Thoracic aorta (tissue), 2 donors: ENCODE results near the gene CDR2L. TPM values are rescaled to one million over a fixed set of nuclear protein-coding genes. Genes with fewer than 3 reads are reported as not detected.
"Not testable (repeated sequence)": the region's sequence is repeated elsewhere in the genome, so short reads cannot be mapped to it uniquely, and the experiment has no call there.

Experiments used
- ATAC-seq: fragments of 150-250 bp; one replicate; pipeline ENCODE4 v1.8.0; 2017; ENCODE audit warnings: low read depth; ENCODE audit not compliant: insufficient number of reproducible peaks, low FRiP score
- DNase-seq: peaks from one replicate; pipeline ENCODE4 v3.0.0-alpha.2; 2020; ENCODE audit warnings: low spot score
- H3K27ac ChIP-seq, 2 donors: fragments of 200-600 bp; sonication (generic); 1 replicate in 1 of 2; 2 replicates in 1 of 2; pipeline ENCODE4 v1.5.1; 2016; ENCODE audit warnings: mild to moderate bottlenecking in 2 of 2, moderate library complexity in 2 of 2
- H3K27me3 ChIP-seq: fragments of 200-600 bp; sonication (generic); replicated peaks from 2 replicates; pipeline ENCODE4 v1.6.0; 2016; ENCODE audit warnings: mild to moderate bottlenecking; ENCODE audit not compliant: insufficient read depth
- H3K36me3 ChIP-seq: fragments of 200-600 bp; sonication (generic); one replicate; pipeline ENCODE4 v1.5.1; 2016
- H3K4me1 ChIP-seq, 2 donors: fragments of 200-600 bp; sonication (generic); 1 replicate in 1 of 2; 2 replicates in 1 of 2; pipeline versions ENCODE4 v1.5.1 to v1.6.0; 2016; ENCODE audit warnings: low read depth in 2 of 2, mild to moderate bottlenecking in 1 of 2; ENCODE audit not compliant: control insufficient read depth in 1 of 2
- H3K4me3 ChIP-seq: fragments of 200-600 bp; sonication (generic); 2 replicates; pipeline ENCODE4 v1.5.1; 2016; ENCODE audit warnings: mild to moderate bottlenecking
- H3K9me3 ChIP-seq: fragments of 200-600 bp; sonication (generic); 2 replicates; pipeline ENCODE4 v1.5.1; 2016
- total RNA-seq, 2 donors: library from RNA; depleted of rRNA; stranded (reverse); fragments of >200 nt; gene quantifications; one replicate each; pipeline versions ENCODE4 v1.1.0 to v1.2.3, GENCODE V29; 2016
- TF ChIP-seq, protein P1 (sequence below): fragments of 200-600 bp; sonication (generic); IDR thresholded peaks from one replicate; pipeline ENCODE4 v1.5.1; 2019; ENCODE audit warnings: antibody characterized with exemption

The CDR2L gene
- total RNA-seq, 2 donors from 2014 or later = 26.4 to 29.8 TPM

DNA sequence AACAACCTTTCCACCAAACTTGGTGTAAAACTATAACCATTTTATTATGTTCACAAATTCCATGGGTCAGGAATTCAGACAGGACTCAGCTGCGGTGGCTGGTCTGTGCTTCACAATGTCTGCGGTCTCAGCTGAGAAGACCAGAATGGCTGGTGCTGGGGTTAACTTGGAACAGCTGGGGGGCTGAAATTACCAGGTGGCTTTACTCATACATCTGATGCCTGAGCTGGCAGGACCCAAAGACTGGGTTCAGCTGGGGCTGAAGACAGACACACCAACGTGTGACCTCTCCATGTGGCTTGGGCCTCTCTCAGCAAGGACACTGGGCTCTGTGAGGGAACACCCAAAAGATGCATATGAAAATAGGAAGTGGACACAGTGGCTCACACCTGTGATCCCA lies 9.2 kb upstream of the CDR2L start:
- H3K4me3 ChIP-seq = no peak overlapping the region
- TF ChIP-seq, protein P1, sequence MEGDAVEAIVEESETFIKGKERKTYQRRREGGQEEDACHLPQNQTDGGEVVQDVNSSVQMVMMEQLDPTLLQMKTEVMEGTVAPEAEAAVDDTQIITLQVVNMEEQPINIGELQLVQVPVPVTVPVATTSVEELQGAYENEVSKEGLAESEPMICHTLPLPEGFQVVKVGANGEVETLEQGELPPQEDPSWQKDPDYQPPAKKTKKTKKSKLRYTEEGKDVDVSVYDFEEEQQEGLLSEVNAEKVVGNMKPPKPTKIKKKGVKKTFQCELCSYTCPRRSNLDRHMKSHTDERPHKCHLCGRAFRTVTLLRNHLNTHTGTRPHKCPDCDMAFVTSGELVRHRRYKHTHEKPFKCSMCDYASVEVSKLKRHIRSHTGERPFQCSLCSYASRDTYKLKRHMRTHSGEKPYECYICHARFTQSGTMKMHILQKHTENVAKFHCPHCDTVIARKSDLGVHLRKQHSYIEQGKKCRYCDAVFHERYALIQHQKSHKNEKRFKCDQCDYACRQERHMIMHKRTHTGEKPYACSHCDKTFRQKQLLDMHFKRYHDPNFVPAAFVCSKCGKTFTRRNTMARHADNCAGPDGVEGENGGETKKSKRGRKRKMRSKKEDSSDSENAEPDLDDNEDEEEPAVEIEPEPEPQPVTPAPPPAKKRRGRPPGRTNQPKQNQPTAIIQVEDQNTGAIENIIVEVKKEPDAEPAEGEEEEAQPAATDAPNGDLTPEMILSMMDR = no peak
- H3K4me1 ChIP-seq = peaks cover 6 to 9% of the 10 kb centered on the region in 2 donors
- DNase-seq (no peak), ATAC-seq (no peak)
- H3K27ac ChIP-seq = no peak overlapping the region
- no peaks in the 10 kb centered on the region for H3K27me3 ChIP-seq
- no peaks in the 10 kb centered on the region for H3K36me3 ChIP-seq
- H3K9me3 ChIP-seq = no peaks in the 10 kb centered on the region

DNA sequence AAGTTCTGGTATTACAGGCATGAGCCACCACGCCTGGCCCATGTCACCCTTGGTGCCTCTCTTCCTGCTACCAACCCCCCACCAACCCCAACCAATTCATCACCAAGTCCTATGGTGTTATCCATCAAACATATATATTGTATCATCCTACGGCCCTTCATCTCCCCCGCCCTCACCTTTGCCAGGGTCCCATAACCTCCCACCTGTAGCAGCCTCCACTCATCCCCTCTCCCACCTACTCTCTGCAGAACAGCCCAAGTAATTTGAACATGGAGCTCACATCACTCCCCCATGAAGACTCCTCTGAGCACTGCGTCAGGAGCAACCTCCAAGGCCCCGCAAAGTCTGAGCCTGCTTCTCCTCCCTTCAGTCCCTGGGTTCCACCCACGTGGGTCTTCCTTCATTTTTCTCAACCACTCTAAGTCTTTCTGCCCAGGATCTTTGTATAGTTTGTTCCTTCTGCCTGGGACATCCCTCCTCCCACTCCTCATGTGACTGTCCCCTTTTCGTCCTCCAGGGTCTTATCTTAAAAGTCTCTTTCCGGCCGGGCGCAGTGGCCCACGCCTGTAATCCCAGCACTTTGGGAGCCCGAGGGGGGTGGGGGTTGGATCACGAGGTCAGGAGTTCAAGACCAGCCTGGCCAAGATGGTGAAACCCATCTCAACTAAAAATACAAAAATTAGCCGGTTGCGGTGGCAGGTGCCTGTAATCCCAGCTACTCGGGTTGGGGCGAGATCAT lies 7.9 kb upstream of the CDR2L start:
- H3K9me3 ChIP-seq = no peaks in the 10 kb centered on the region
- TF ChIP-seq, protein P1 = no peak
- DNase-seq = no peak
- no peaks in the 10 kb centered on the region for H3K27me3 ChIP-seq
- H3K36me3 ChIP-seq = no peaks in the 10 kb centered on the region
- peaks cover 6 to 9% of the 10 kb centered on the region in 2 donors for H3K4me1 ChIP-seq
- no peak overlapping the region for H3K27ac ChIP-seq
- H3K4me3 ChIP-seq = no peak overlapping the region
- no peak for ATAC-seq

DNA sequence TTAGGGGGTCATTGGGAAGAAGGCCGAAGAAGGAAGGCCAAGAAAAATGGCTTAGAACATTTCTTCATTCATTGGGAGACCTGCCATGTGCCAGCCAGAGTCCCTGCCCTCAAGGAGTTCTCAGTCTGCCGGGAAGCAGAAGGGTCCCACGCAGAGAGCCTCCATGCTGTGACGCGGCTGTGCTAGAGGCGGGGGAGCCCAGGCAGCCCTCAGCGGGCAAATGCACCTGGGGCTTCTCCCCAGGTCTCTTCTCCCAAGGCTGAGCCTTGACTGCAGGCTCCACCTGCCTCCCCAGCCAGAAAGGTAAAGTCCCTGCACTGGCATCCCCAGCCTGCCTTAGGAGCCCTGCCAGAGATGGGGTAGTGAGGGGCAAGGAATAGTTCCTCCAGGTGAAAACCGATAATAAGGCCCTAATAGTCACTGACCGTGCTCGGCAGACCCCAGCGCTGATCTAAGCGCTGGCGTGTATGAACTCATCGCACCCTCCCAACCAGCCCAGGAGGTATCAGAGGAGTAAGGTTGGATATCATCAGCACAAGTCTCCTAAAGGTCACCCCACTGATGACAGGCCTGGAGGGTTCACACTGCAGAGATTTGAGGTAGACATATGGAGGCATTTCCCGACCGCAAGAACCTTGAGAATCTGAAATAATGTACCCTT lies 6.0 kb upstream of the CDR2L start:
- Histone ChIP-seq H3K27me3 (no peaks in the 10 kb centered on the region), H3K27ac (peak overlapping the region; percentile 93 to 97), H3K36me3 (no peaks in the 10 kb centered on the region), H3K9me3 (no peaks in the 10 kb centered on the region), H3K4me3 (peak overlapping the region; percentile 89), H3K4me1 (peaks cover 6 to 9% of the 10 kb centered on the region in 2 donors)
- ATAC-seq (no peak), DNase-seq (no peak)
- TF ChIP-seq, protein P1 = no peak

- DNase-seq = peak; percentile 28
- TF ChIP-seq, protein P1 = peak; percentile 12
- no peaks in the 10 kb centered on the region for H3K36me3 ChIP-seq
Observed at GRCh38 chr17:74981979-74982662, 5.3 kb upstream of the CDR2L start.

GRCh38 chr17:74982663-74983313 lies 4.6 kb upstream of the CDR2L start:
- not testable (repeated sequence) for H3K36me3 ChIP-seq, DNase-seq, ATAC-seq, H3K27me3 ChIP-seq, H3K9me3 ChIP-seq
- Histone ChIP-seq H3K27ac (peak overlapping the region; percentile 93 to 97), H3K4me1 (peaks cover 6 to 15% of the 10 kb centered on the region in 2 donors), H3K4me3 (peak overlapping the region; percentile 89)

More at GRCh38 chr17:74981979-74982662, 5.3 kb upstream of the CDR2L start:
- Histone ChIP-seq H3K27me3 (no peaks in the 10 kb centered on the region), H3K9me3 (no peaks in the 10 kb centered on the region), H3K27ac (peak overlapping the region; percentile 93 to 97), H3K4me3 (peak overlapping the region; percentile 89), H3K4me1 (peaks cover 6 to 14% of the 10 kb centered on the region in 2 donors)
- ATAC-seq = peak; percentile 83
